ENCODE results near the gene MRPL57. TPM values are rescaled to one million over a fixed set of nuclear protein-coding genes. Genes with fewer than 3 reads are reported as not detected.
"Not testable (repeated sequence)": the region's sequence is repeated elsewhere in the genome, so short reads cannot be mapped to it uniquely, and the experiment has no call there.

The MRPL57 gene
- total RNA-seq, 1 donor from 2014 or later = 12.2 TPM

DNA sequence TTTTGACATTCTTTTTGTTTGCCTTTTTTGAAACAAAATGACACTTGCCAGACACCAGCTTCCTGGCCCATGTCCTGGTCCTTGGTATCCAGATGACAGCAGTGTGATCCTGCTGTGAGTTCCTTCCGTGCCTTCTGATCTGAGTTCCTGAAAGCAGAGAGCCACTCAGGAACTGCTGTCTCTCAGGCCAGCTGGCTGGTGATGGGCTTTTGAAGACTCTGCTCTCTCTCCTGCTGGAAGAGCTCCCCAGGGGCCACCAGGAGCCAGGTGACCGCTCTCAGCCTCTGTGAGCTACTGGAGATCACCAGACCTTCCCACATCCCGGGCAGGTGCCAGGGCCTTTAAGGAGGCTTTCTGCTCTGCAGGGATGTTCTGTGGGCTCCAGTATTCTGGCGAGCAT lies 21.9 kb downstream of the MRPL57 start:
- H3K27ac Mint-ChIP-seq; CTCF ChIA-PET; intact Hi-C loops (cut with micrococcal nuclease); H3K9me3 Mint-ChIP-seq; H3K4me1 Mint-ChIP-seq; H3K27me3 Mint-ChIP-seq; DNase-seq; ATAC-seq (ENCODE audit: low read depth); H3K4me3 Mint-ChIP-seq; H3K36me3 Mint-ChIP-seq (ENCODE audit: low read depth); POLR2A ChIA-PET: not testable (repeated sequence)

DNA sequence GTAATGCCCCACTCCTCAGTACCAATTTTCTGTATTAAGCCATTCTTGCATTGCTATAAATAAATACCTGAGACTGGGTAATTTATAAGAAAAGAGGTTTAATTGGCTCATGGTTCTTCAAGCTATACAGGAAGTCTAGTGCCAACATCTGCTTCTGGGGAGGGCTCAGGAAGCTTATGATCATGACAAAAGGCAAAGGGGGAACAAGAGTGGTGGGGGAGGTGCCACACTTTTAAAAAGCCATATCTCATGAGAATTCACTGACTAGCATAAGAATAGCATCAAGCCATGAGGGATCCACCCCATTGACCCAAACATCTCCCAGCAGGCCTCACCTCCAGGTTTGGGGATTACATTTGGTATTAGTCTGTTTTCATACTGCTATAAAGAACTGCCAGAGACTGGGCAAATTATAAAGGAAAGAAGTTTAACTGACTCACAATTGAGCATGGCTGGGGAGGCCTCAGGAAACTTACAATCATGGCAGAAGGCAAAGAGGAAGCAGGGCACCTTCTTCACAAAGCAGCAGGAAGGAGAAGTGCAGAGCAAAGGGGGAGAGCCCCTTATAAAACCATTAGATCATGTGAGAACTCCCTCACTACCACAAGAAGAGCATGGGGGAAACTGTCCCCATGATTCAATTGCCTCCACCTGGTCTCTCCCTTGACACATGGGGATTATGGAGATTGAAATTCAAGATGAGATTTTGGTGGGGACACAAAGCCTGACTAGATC lies 25.2 kb downstream of the MRPL57 start:
- H3K27me3 Mint-ChIP-seq; CTCF ChIA-PET; intact Hi-C loops (cut with micrococcal nuclease); POLR2A ChIA-PET; H3K27ac Mint-ChIP-seq; H3K4me3 Mint-ChIP-seq; H3K36me3 Mint-ChIP-seq (ENCODE audit: low read depth); DNase-seq; H3K9me3 Mint-ChIP-seq; ATAC-seq (ENCODE audit: low read depth); H3K4me1 Mint-ChIP-seq: not testable (repeated sequence)

DNA sequence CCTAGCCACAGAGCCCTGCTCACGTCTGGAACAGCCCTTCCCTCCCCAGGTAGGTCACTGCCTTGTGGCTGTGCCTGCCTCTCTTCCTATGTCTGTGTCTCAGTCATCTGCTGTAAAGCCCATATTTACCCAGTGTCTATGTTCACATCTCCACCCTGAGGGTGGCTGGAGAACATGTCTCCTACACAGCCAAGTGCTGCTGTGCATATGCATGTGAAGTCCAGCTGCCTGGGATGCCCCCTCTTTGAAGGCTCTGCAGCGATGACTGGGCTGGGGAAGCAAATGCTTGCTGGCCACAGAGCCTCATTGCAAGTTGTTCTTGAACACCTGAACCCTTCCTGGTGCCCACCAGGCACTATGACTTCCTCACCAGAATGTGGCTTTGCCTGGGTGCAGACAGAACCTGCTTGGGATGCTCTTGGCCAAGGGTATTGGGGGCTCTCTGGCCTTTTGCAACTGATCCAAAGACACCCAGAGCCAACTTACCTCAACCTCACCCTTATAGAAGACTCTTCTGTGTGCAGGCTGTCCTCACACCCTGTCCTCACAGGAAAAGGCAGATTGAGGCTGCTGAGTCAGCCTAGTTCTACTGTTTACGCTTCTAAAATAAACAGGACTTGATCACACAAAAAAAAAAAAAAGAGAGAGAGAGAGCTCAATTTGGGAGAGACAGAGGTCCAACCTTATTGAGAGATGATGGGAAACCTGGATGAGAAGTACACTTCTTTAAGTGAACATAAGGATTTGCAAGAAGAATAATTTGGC lies 26.5 kb downstream of the MRPL57 start:
- no peaks in the 10 kb centered on the region for H3K27me3 Mint-ChIP-seq
- H3K9me3 Mint-ChIP-seq = peaks cover 8% of the 10 kb centered on the region
- no peaks in the 10 kb centered on the region for H3K36me3 Mint-ChIP-seq (ENCODE audit: low read depth)
- TF ChIP-seq, protein P1, sequence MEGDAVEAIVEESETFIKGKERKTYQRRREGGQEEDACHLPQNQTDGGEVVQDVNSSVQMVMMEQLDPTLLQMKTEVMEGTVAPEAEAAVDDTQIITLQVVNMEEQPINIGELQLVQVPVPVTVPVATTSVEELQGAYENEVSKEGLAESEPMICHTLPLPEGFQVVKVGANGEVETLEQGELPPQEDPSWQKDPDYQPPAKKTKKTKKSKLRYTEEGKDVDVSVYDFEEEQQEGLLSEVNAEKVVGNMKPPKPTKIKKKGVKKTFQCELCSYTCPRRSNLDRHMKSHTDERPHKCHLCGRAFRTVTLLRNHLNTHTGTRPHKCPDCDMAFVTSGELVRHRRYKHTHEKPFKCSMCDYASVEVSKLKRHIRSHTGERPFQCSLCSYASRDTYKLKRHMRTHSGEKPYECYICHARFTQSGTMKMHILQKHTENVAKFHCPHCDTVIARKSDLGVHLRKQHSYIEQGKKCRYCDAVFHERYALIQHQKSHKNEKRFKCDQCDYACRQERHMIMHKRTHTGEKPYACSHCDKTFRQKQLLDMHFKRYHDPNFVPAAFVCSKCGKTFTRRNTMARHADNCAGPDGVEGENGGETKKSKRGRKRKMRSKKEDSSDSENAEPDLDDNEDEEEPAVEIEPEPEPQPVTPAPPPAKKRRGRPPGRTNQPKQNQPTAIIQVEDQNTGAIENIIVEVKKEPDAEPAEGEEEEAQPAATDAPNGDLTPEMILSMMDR (IDR thresholded peaks at IDR 0.05) = no peak
- H3K4me3 Mint-ChIP-seq = no peak overlapping the region
- ATAC-seq (ENCODE audit: low read depth) (no peak), DNase-seq (no peak)
- intact Hi-C loops (cut with micrococcal nuclease) = no loop called here
- H3K4me1 Mint-ChIP-seq = no peaks in the 10 kb centered on the region
- POLR2A ChIA-PET = no interaction called here
- CTCF ChIA-PET = no interaction called here
- no peak overlapping the region for H3K27ac Mint-ChIP-seq

DNA sequence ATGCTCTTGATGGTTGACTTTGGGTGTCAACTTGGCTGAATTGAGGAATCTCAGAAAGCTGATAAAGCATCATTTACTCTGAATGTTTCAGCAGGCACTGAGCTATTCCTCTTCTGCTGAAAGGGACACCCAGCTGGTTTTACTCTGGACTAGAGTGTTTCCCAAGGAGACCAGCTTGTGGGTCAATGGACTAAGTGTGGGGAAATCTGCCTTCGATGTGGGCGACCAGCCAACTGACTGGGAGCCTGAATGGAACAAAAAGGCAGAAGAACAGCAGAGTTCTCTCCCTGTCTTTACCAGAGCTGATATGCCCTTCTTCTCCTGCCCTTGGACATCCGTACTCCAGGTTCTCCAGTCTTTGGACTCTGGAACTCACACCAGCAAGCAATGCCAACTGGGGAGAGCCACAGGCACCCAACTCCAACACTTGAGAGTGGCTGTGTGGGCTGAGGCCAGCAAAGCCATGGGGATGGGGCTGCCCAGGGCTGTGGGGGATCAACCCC lies 32.2 kb downstream of the MRPL57 start:
- H3K4me1 Mint-ChIP-seq = no peaks in the 10 kb centered on the region
- intact Hi-C loops (cut with micrococcal nuclease) = no loop called here
- ChIA-PET POLR2A (no interaction called here), CTCF (no interaction called here)
- TF ChIP-seq, protein P1 (IDR thresholded peaks at IDR 0.05) = no peak
- no peaks in the 10 kb centered on the region for H3K36me3 Mint-ChIP-seq (ENCODE audit: low read depth)
- ATAC-seq (ENCODE audit: low read depth) = no peak
- peaks cover 12% of the 10 kb centered on the region for H3K27me3 Mint-ChIP-seq
- peaks cover 10% of the 10 kb centered on the region for H3K9me3 Mint-ChIP-seq
- H3K4me3 Mint-ChIP-seq = no peak overlapping the region
- H3K27ac Mint-ChIP-seq = no peak overlapping the region
- no peak for DNase-seq

DNA sequence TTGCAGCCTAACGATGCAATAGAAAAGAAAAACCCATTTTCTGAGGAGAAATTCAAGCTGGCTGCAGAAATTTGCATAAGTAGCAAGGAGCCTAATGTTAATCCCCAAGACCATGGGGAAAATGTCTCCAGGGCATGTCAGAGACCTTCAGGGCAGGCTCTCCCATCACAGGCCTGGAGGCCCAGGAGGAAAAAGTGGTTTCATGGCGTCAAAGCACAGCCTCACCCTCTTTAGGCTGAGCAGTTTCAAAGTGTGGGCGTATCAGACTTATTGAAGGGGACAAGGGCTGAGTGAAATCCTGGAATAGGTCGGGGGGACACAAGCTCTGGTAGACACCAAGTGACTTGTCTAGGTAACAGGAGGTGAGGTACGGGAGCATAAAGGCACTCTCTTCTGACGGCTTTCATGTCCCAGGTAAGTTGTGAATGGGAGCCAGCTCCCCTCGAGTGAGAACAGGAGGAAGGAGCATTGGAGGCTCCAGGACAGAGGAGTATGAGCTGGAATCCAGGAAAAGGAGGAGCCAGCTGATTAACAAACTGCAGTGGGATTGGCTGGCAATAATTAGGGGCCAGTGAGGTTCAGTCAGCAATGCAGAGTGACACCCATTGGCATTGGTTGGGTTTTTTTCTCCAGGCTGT lies 35.8 kb downstream of the MRPL57 start:
- H3K4me1 Mint-ChIP-seq = no peaks in the 10 kb centered on the region
- TF ChIP-seq, protein P1 (IDR thresholded peaks at IDR 0.05) = no peak
- H3K4me3 Mint-ChIP-seq = no peak overlapping the region
- no peak overlapping the region for H3K27ac Mint-ChIP-seq
- ChIA-PET CTCF (no interaction called here), POLR2A (no interaction called here)
- DNase-seq (no peak), ATAC-seq (ENCODE audit: low read depth) (no peak)
- peaks cover 10% of the 10 kb centered on the region for H3K9me3 Mint-ChIP-seq
- H3K27me3 Mint-ChIP-seq = peaks cover 13% of the 10 kb centered on the region
- H3K36me3 Mint-ChIP-seq (ENCODE audit: low read depth) = no peaks in the 10 kb centered on the region
- intact Hi-C loops (cut with micrococcal nuclease) = no loop called here

DNA sequence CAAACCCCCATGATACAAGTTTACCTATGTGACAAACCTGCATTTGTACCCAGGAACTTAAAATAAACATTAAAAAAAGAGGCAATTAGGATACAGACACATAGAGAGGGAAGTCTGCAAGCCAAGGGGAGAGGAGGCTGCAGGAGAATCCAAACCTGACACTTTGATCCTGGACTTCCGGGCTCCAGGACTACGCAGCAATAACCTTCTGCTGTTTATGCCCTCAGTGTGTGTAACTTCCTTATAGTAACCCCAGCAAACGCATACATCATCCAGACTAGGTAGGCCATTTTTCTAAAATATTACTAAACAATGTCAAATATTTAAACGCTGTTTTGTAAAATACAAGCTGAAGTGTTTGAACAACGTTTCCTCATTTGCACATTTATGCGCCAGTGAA lies 39.0 kb downstream of the MRPL57 start:
- Mint-ChIP-seq H3K9me3 (peaks cover 10% of the 10 kb centered on the region), H3K27me3 (peaks cover 13% of the 10 kb centered on the region)
- CTCF ChIA-PET; H3K36me3 Mint-ChIP-seq (ENCODE audit: low read depth); H3K27ac Mint-ChIP-seq; H3K4me3 Mint-ChIP-seq; intact Hi-C loops (cut with micrococcal nuclease); DNase-seq; POLR2A ChIA-PET; ATAC-seq (ENCODE audit: low read depth); H3K4me1 Mint-ChIP-seq: not testable (repeated sequence)

Data from activated B cell treated with CpG ODN at 0.5 μM for 24 hours (primary cell).